AML-193 (cell line): ENCODE data around the gene KRTAP10-10.
"Not testable (repeated sequence)": the region's sequence is repeated elsewhere in the genome, so short reads cannot be mapped to it uniquely, and the experiment has no call there.

Source experiments
- DNase-seq, 2 experiments: peaks; one replicate each; lab custom pipeline; 2025; lab: John Stamatoyannopoulos, UW

KRTAP10-10 gene

GRCh38 chr21:44684483-44684882, 47.3 kb downstream of the KRTAP10-10 start:
- no peak for DNase-seq

GRCh38 chr21:44685050-44685449, 47.9 kb downstream of the KRTAP10-10 start:
- DNase-seq: not testable (repeated sequence)

- no peak for DNase-seq
Measured at GRCh38 chr21:44686000-44686781, 49.0 kb downstream of the KRTAP10-10 start.

- no peak for DNase-seq
Measured at GRCh38 chr21:44686843-44687561, 49.8 kb downstream of the KRTAP10-10 start.

GRCh38 chr21:44687671-44688070, 50.5 kb downstream of the KRTAP10-10 start:
- no peak for DNase-seq
